Measurements from ENCODE around the gene ARHGAP22.

GRCh38 chr10:48477616-48478015 lies 127.3 kb downstream of the ARHGAP22 start:
- no peak for TF ChIP-seq CTCF (IDR thresholded peaks at IDR 0.05)
- TF ChIP-seq POLR2A (IDR thresholded peaks at IDR 0.05): no peak

Data from vagina (tissue), 2 donors.